SU-DHL-6 (cell line): ENCODE data around the gene SFT2D3.

Experiments
- H2AFZ ChIP-seq: fragments of 200-600 bp; sonication (generic); 2 replicates; pipeline ENCODE4 v1.6.1; 2014; ENCODE audit warnings: low read depth, mild to moderate bottlenecking, moderate library complexity, mixed read lengths, antibody characterized with exemption, low read length; ENCODE audit not compliant: severe bottlenecking
- H3F3A ChIP-seq: fragments of 200-600 bp; shearing (Covaris generic); 2 replicates; pipeline ENCODE4 v1.6.0; 2016; ENCODE audit warnings: antibody characterized with exemption, mild to moderate bottlenecking; ENCODE audit not compliant: insufficient read depth
- H3K27ac ChIP-seq: fragments of 200-600 bp; sonication (generic); 2 replicates; pipeline ENCODE4 v1.5.1; 2016; ENCODE audit warnings: low read depth, mild to moderate bottlenecking, low read length, moderate library complexity, mixed read lengths
- H3K27me3 ChIP-seq: fragments of 200-600 bp; sonication (generic), shearing (Covaris generic); 2 replicates; pipeline ENCODE4 v1.6.0; 2014; ENCODE audit warnings: mild to moderate bottlenecking, low read length
- H3K36me3 ChIP-seq: fragments of 200-600 bp; sonication (generic); 2 replicates; pipeline ENCODE4 v1.6.1; 2014; ENCODE audit warnings: mild to moderate bottlenecking, low read length, mixed read lengths
- H3K4me2 ChIP-seq: fragments of 300-600, 200-600 bp; shearing (Covaris generic), sonication (generic); 2 replicates; pipeline ENCODE4 v1.6.0; 2014; ENCODE audit warnings: low read length, low read depth, mild to moderate bottlenecking; ENCODE audit not compliant: poor library complexity, severe bottlenecking
- H3K4me3 ChIP-seq: fragments of 200-600 bp; sonication (generic); 2 replicates; pipeline ENCODE4 v1.5.1; 2014; ENCODE audit warnings: antibody characterized with exemption, low read length, mild to moderate bottlenecking, mixed read lengths; ENCODE audit not compliant: insufficient read depth, poor library complexity, severe bottlenecking
- H3K79me2 ChIP-seq: fragments of 200-600 bp; sonication (generic); 2 replicates; pipeline ENCODE4 v1.6.1; 2014; ENCODE audit warnings: mild to moderate bottlenecking, low read length, moderate library complexity; ENCODE audit not compliant: insufficient read depth
- H3K9ac ChIP-seq: fragments of 200-600 bp; sonication (generic); 2 replicates; pipeline ENCODE4 v1.7.0; 2014; ENCODE audit warnings: mild to moderate bottlenecking, low read length
- H3K9me2 ChIP-seq: fragments of 200-600 bp; sonication (generic); replicated peaks from 2 replicates; pipeline ENCODE4 v1.6.1; 2014; ENCODE audit warnings: low read length; ENCODE audit not compliant: insufficient read depth
- H3K9me3 ChIP-seq: fragments of 200-600 bp; sonication (generic); 2 replicates; pipeline ENCODE4 v1.6.1; 2014; ENCODE audit warnings: low read length, mixed read lengths; ENCODE audit not compliant: insufficient read depth
- H4K20me1 ChIP-seq: fragments of 200-600 bp; sonication (generic); 2 replicates; pipeline ENCODE4 v1.6.1; 2014; ENCODE audit warnings: low read depth, mild to moderate bottlenecking, antibody characterized with exemption, low read length, moderate library complexity, mixed read lengths
- EZH2phosphoT487 ChIP-seq: fragments of 200-600 bp; sonication (generic), shearing (Covaris generic); conservative IDR thresholded peaks from 2 replicates; pipeline ENCODE4 v1.6.1; 2018; ENCODE audit warnings: mild to moderate bottlenecking, antibody characterized with exemption, low read length, moderate library complexity, mixed read lengths

Gene SFT2D3

GRCh38 chr2:127754186-127754585 is 52.9 kb downstream of the SFT2D3 start:
- Histone ChIP-seq H3K4me3 (no peak overlapping the region), H3K79me2 (0 out of 2 replicates have a peak, but pooled peaks cover under 1% of the 10 kb centered on the region), H3F3A (peaks cover 24% of the 10 kb centered on the region), H3K27ac (no peak overlapping the region), H3K4me2 (no peak overlapping the region), H3K36me3 (peaks cover 38% of the 10 kb centered on the region), H2AFZ (no peak overlapping the region), H3K9me2 (no peaks in the 10 kb centered on the region), H3K27me3 (no peaks in the 10 kb centered on the region), H3K9me3 (no peaks in the 10 kb centered on the region), H4K20me1 (no peaks in the 10 kb centered on the region), H3K9ac (no peak overlapping the region)
- no peak for TF ChIP-seq EZH2phosphoT487
